HCT116 (cell line): ENCODE measurements around the gene SSX4B. TPM values are rescaled to one million over a fixed set of nuclear protein-coding genes. Genes with fewer than 3 reads are reported as not detected.

Experiments used
- total RNA-seq: library from RNA; stranded (reverse); gene quantifications from one replicate; pipeline ENCODE4 v1.2.1, GENCODE V29; 2021; ENCODE audit not compliant: unreplicated experiment

Gene SSX4B
- total RNA-seq, 1 experiment from 2014 or later, result not detected

Other genes starting within 250 kb of the SSX4B start
- gene SSX5, start 215.2 kb downstream of the SSX4B start, total RNA-seq, result not detected
- gene SSX1, start 156.6 kb downstream of the SSX4B start, total RNA-seq, result not detected
- gene SSX3, start 55.3 kb downstream of the SSX4B start, total RNA-seq, result not detected
- not detected for gene SSX4, start 28.4 kb downstream of the SSX4B start, total RNA-seq
- 54.6 TPM for gene SLC38A5, start 58.3 kb upstream of the SSX4B start, total RNA-seq
- 64.9 TPM for gene FTSJ1, start 64.2 kb upstream of the SSX4B start, total RNA-seq
- gene PORCN, start 97.0 kb upstream of the SSX4B start, total RNA-seq, result 12.9 TPM
- 93.8 TPM for gene EBP, start 109.8 kb upstream of the SSX4B start, total RNA-seq
- gene TBC1D25, start 127.8 kb upstream of the SSX4B start, total RNA-seq, result 10.5 TPM
- gene RBM3, start 162.5 kb upstream of the SSX4B start, total RNA-seq, result 233 TPM
- 54.0 TPM for gene WDR13, start 185.5 kb upstream of the SSX4B start, total RNA-seq